Loucy (cell line): ENCODE data around the gene INSYN1.

ENCODE experiments used
- EZH2phosphoT487 ChIP-seq: fragments of 200-600 bp; IDR thresholded peaks from 2 replicates; pipeline ENCODE4 v1.6.1; 2018; ENCODE audit warnings: antibody characterized with exemption, mild to moderate bottlenecking, moderate library complexity, borderline replicate concordance
- TF ChIP-seq, protein P1 (sequence below): fragments of 200-600 bp; sonication (generic); conservative IDR thresholded peaks from 2 replicates; pipeline ENCODE4 v1.5.1; 2014; ENCODE audit warnings: mild to moderate bottlenecking, antibody characterized with exemption, low read length

DNA sequence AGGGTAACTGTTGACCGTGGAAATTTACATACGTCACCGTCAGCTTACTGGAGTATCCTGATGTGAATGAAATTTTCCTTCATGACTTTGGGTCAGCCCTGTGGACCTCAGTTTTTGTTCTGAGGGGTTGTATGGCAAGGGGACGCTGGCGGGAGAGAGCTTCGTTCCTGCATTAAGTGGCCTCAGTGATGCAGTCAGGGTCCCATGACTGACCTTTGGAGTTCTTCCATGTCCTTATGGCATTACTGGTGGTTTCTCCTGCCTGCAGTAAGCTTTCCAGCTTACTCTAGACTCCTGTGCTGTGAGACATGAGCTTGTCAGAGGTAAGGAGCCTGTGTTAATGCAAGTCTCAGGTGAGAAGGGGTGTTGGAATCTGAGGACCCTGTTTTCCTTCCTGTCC lies 67.2 kb downstream of the INSYN1 start:
- TF ChIP-seq, protein P1, sequence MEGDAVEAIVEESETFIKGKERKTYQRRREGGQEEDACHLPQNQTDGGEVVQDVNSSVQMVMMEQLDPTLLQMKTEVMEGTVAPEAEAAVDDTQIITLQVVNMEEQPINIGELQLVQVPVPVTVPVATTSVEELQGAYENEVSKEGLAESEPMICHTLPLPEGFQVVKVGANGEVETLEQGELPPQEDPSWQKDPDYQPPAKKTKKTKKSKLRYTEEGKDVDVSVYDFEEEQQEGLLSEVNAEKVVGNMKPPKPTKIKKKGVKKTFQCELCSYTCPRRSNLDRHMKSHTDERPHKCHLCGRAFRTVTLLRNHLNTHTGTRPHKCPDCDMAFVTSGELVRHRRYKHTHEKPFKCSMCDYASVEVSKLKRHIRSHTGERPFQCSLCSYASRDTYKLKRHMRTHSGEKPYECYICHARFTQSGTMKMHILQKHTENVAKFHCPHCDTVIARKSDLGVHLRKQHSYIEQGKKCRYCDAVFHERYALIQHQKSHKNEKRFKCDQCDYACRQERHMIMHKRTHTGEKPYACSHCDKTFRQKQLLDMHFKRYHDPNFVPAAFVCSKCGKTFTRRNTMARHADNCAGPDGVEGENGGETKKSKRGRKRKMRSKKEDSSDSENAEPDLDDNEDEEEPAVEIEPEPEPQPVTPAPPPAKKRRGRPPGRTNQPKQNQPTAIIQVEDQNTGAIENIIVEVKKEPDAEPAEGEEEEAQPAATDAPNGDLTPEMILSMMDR: no peak
- no peak for TF ChIP-seq EZH2phosphoT487
